ENCODE measurements around the gene PELI2. TPM values are rescaled to one million over a fixed set of nuclear protein-coding genes. Genes with fewer than 3 reads are reported as not detected.

PELI2 gene
- polyA plus RNA-seq, 1 donor, result 25.7 TPM

GRCh38 chr14:56142314-56142713 is 24.1 kb downstream of the PELI2 start:
- no peaks in the 10 kb centered on the region for H3K36me3 ChIP-seq (ENCODE audit: control insufficient read depth, insufficient read depth, low read length)
- no peaks in the 10 kb centered on the region for H3K9me3 ChIP-seq (ENCODE audit: control insufficient read depth, low read depth, low read length)
- DNase-seq, result no peak

GRCh38 chr14:56143025-56143424 is 24.8 kb downstream of the PELI2 start:
- Histone ChIP-seq H3K27me3 (ENCODE audit: control insufficient read depth, insufficient read depth, low read length) (no peaks in the 10 kb centered on the region), H3K27ac (ENCODE audit: low read length) (no peak overlapping the region), H3K4me3 (ENCODE audit: low read length) (no peak overlapping the region), H3K4me1 (ENCODE audit: control insufficient read depth, insufficient read depth, low read length) (no peaks in the 10 kb centered on the region), H3K36me3 (ENCODE audit: control insufficient read depth, insufficient read depth, low read length) (no peaks in the 10 kb centered on the region), H3K9me3 (ENCODE audit: control insufficient read depth, low read depth, low read length) (no peaks in the 10 kb centered on the region)
- no CpG with 5 or more reads among the region's 1 CpG for WGBS (ENCODE audit: insufficient coverage, low lambda C conversion rate)
- no peak for DNase-seq

More at GRCh38 chr14:56142314-56142713, 24.1 kb downstream of the PELI2 start:
- Histone ChIP-seq H3K27ac (ENCODE audit: low read length) (no peak overlapping the region), H3K4me3 (ENCODE audit: low read length) (no peak overlapping the region), H3K27me3 (ENCODE audit: control insufficient read depth, insufficient read depth, low read length) (no peaks in the 10 kb centered on the region), H3K4me1 (ENCODE audit: control insufficient read depth, insufficient read depth, low read length) (no peaks in the 10 kb centered on the region)
- 100% methylated on average over 1 of the region's 4 CpGs for WGBS (ENCODE audit: insufficient coverage, low lambda C conversion rate)

GRCh38 chr14:56144176-56144575 is 26.0 kb downstream of the PELI2 start:
- WGBS (ENCODE audit: insufficient coverage, low lambda C conversion rate), result no CpG with 5 or more reads among the region's 1 CpG
- Histone ChIP-seq H3K4me1 (ENCODE audit: control insufficient read depth, insufficient read depth, low read length) (no peaks in the 10 kb centered on the region), H3K9me3 (ENCODE audit: control insufficient read depth, low read depth, low read length) (no peaks in the 10 kb centered on the region), H3K27ac (ENCODE audit: low read length) (no peak overlapping the region), H3K27me3 (ENCODE audit: control insufficient read depth, insufficient read depth, low read length) (no peaks in the 10 kb centered on the region), H3K36me3 (ENCODE audit: control insufficient read depth, insufficient read depth, low read length) (no peaks in the 10 kb centered on the region), H3K4me3 (ENCODE audit: low read length) (no peak overlapping the region)
- no peak for DNase-seq

- Histone ChIP-seq H3K4me1 (ENCODE audit: control insufficient read depth, insufficient read depth, low read length) (no peaks in the 10 kb centered on the region), H3K9me3 (ENCODE audit: control insufficient read depth, low read depth, low read length) (no peaks in the 10 kb centered on the region), H3K36me3 (ENCODE audit: control insufficient read depth, insufficient read depth, low read length) (no peaks in the 10 kb centered on the region), H3K27ac (ENCODE audit: low read length) (no peak overlapping the region), H3K27me3 (ENCODE audit: control insufficient read depth, insufficient read depth, low read length) (no peaks in the 10 kb centered on the region), H3K4me3 (ENCODE audit: low read length) (no peak overlapping the region)
- no CpG with 5 or more reads among the region's 5 CpGs for WGBS (ENCODE audit: insufficient coverage, low lambda C conversion rate)
- DNase-seq, result no peak
Observed at GRCh38 chr14:56145181-56145769, 27.1 kb downstream of the PELI2 start.

- no peak overlapping the region for H3K27ac ChIP-seq (ENCODE audit: low read length)
- no peak for DNase-seq
- H3K27me3 ChIP-seq (ENCODE audit: control insufficient read depth, insufficient read depth, low read length), result no peaks in the 10 kb centered on the region
- H3K9me3 ChIP-seq (ENCODE audit: control insufficient read depth, low read depth, low read length), result no peaks in the 10 kb centered on the region
- no peaks in the 10 kb centered on the region for H3K4me1 ChIP-seq (ENCODE audit: control insufficient read depth, insufficient read depth, low read length)
- WGBS (ENCODE audit: insufficient coverage, low lambda C conversion rate), result no CpG with 5 or more reads among the region's 3 CpGs
- no peaks in the 10 kb centered on the region for H3K36me3 ChIP-seq (ENCODE audit: control insufficient read depth, insufficient read depth, low read length)
- H3K4me3 ChIP-seq (ENCODE audit: low read length), result no peak overlapping the region
Observed at GRCh38 chr14:56145965-56146364, 27.8 kb downstream of the PELI2 start.

- Histone ChIP-seq H3K9me3 (ENCODE audit: control insufficient read depth, low read depth, low read length) (no peaks in the 10 kb centered on the region), H3K36me3 (ENCODE audit: control insufficient read depth, insufficient read depth, low read length) (no peaks in the 10 kb centered on the region), H3K27me3 (ENCODE audit: control insufficient read depth, insufficient read depth, low read length) (no peaks in the 10 kb centered on the region), H3K27ac (ENCODE audit: low read length) (no peak overlapping the region), H3K4me3 (ENCODE audit: low read length) (no peak overlapping the region), H3K4me1 (ENCODE audit: control insufficient read depth, insufficient read depth, low read length) (no peaks in the 10 kb centered on the region)
- DNase-seq, result no peak
- no CpG with 5 or more reads among the region's 1 CpG for WGBS (ENCODE audit: insufficient coverage, low lambda C conversion rate)
Observed at GRCh38 chr14:56147449-56147848, 29.2 kb downstream of the PELI2 start.

- no peaks in the 10 kb centered on the region for H3K9me3 ChIP-seq (ENCODE audit: control insufficient read depth, low read depth, low read length)
- 100% methylated on average over 1 of the region's 3 CpGs for WGBS (ENCODE audit: insufficient coverage, low lambda C conversion rate)
- no peaks in the 10 kb centered on the region for H3K36me3 ChIP-seq (ENCODE audit: control insufficient read depth, insufficient read depth, low read length)
- no peak for DNase-seq
- H3K27me3 ChIP-seq (ENCODE audit: control insufficient read depth, insufficient read depth, low read length), result no peaks in the 10 kb centered on the region
- H3K27ac ChIP-seq (ENCODE audit: low read length), result no peak overlapping the region
- H3K4me3 ChIP-seq (ENCODE audit: low read length), result no peak overlapping the region
- no peaks in the 10 kb centered on the region for H3K4me1 ChIP-seq (ENCODE audit: control insufficient read depth, insufficient read depth, low read length)
Observed at GRCh38 chr14:56147986-56148901, 30.0 kb downstream of the PELI2 start.

- Histone ChIP-seq H3K9me3 (ENCODE audit: control insufficient read depth, low read depth, low read length) (no peaks in the 10 kb centered on the region), H3K27me3 (ENCODE audit: control insufficient read depth, insufficient read depth, low read length) (no peaks in the 10 kb centered on the region), H3K4me1 (ENCODE audit: control insufficient read depth, insufficient read depth, low read length) (no peaks in the 10 kb centered on the region), H3K27ac (ENCODE audit: low read length) (no peak overlapping the region), H3K4me3 (ENCODE audit: low read length) (no peak overlapping the region), H3K36me3 (ENCODE audit: control insufficient read depth, insufficient read depth, low read length) (no peaks in the 10 kb centered on the region)
- WGBS (ENCODE audit: insufficient coverage, low lambda C conversion rate), result 87% methylated on average over 3 of the region's 4 CpGs
- DNase-seq, result no peak
Observed at GRCh38 chr14:56149151-56149550, 30.9 kb downstream of the PELI2 start.

GRCh38 chr14:56149995-56150394 is 31.8 kb downstream of the PELI2 start:
- no peak for DNase-seq
- no peak overlapping the region for H3K4me3 ChIP-seq (ENCODE audit: low read length)
- H3K27ac ChIP-seq (ENCODE audit: low read length), result no peak overlapping the region
- WGBS (ENCODE audit: insufficient coverage, low lambda C conversion rate), result 76% methylated on average over 2 of the region's 6 CpGs
- H3K36me3 ChIP-seq (ENCODE audit: control insufficient read depth, insufficient read depth, low read length), result no peaks in the 10 kb centered on the region
- H3K4me1 ChIP-seq (ENCODE audit: control insufficient read depth, insufficient read depth, low read length), result no peaks in the 10 kb centered on the region
- no peaks in the 10 kb centered on the region for H3K9me3 ChIP-seq (ENCODE audit: control insufficient read depth, low read depth, low read length)
- no peaks in the 10 kb centered on the region for H3K27me3 ChIP-seq (ENCODE audit: control insufficient read depth, insufficient read depth, low read length)

- Histone ChIP-seq H3K27ac (ENCODE audit: low read length) (no peak overlapping the region), H3K9me3 (ENCODE audit: control insufficient read depth, low read depth, low read length) (no peaks in the 10 kb centered on the region), H3K4me1 (ENCODE audit: control insufficient read depth, insufficient read depth, low read length) (no peaks in the 10 kb centered on the region), H3K36me3 (ENCODE audit: control insufficient read depth, insufficient read depth, low read length) (no peaks in the 10 kb centered on the region), H3K27me3 (ENCODE audit: control insufficient read depth, insufficient read depth, low read length) (no peaks in the 10 kb centered on the region), H3K4me3 (ENCODE audit: low read length) (no peak overlapping the region)
- DNase-seq, result no peak
- WGBS (ENCODE audit: insufficient coverage, low lambda C conversion rate), result no CpG with 5 or more reads among the region's 6 CpGs
Observed at GRCh38 chr14:56150645-56151345, 32.6 kb downstream of the PELI2 start.
